Measurements from ENCODE around the gene SLC2A14. TPM values are rescaled to one million over a fixed set of nuclear protein-coding genes. Genes with fewer than 3 reads are reported as not detected.
"Not testable (repeated sequence)": the region's sequence is repeated elsewhere in the genome, so short reads cannot be mapped to it uniquely, and the experiment has no call there.

The SLC2A14 gene
- total RNA-seq, 1 donor from 2014 or later: not detected

- Histone ChIP-seq H3K9me3 (no peaks in the 10 kb centered on the region), H3K27ac (no peak overlapping the region), H3K4me1 (no peaks in the 10 kb centered on the region), H3K36me3 (no peaks in the 10 kb centered on the region), H3K4me3 (no peak overlapping the region), H3K27me3 (no peaks in the 10 kb centered on the region)
- TF ChIP-seq CTCF (IDR thresholded peaks at IDR 0.05) (no peak), POLR2A (IDR thresholded peaks at IDR 0.05) (no peak), POLR2AphosphoS5 (IDR thresholded peaks at IDR 0.05; ENCODE audit: insufficient read depth in 1 of 2, low read depth in 1 of 2) (no peak)
- intact Hi-C loops (cut with DNase I): no loop called here
- no peak for DNase-seq (ENCODE audit: extremely low spot score in 2 of 2)
Measured at GRCh38 chr12:7853557-7853956, 19.2 kb downstream of the SLC2A14 start.

DNA sequence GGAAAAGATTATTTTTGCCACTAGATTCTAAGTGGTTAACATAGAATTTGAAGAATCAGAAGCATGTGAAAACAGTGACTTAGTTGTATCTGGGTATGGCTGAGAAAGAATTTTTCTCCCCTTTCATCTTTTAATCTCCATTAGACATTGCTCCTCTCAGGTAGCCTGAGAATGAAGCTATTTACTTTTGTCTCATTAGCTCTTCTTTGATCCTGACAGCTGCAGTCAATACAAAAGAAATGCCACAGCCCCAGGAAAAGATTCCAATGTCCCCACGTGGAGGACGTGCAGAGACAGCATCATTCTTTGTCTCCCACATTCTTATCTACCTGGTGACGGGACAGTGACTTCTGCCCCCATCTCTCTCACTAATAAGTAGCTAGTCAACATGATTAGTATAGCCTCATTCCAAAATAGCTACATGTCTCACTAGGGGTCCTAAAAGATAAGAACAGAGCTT, 21.1 kb downstream of the SLC2A14 start:
- H3K9me3 ChIP-seq; H3K36me3 ChIP-seq; H3K4me3 ChIP-seq; H3K27me3 ChIP-seq; intact Hi-C loops (cut with DNase I); H3K27ac ChIP-seq; H3K4me1 ChIP-seq; DNase-seq (ENCODE audit: extremely low spot score in 2 of 2): not testable (repeated sequence)

DNA sequence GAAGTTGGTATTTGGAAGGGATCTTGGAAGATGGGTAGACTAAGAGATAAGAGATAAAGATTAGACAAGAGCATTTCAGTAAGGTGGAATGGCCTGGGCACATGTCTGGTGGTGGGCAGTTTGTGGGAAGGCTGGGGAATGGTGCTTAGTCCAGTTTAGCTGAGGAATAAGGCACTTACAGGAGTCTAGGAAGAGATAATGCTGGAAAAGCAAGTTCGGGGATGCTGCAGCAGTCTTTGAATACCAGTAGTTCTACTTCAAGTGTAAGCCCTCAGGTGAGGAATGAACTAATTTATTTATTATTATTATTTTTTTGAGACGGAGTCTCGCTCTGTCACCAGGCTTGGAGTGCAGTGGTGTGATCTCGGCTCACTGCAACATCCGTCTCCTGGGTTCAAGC, 22.6 kb downstream of the SLC2A14 start:
- intact Hi-C loops (cut with DNase I): not testable (repeated sequence)

GRCh38 chr12:7848098-7848422, 24.7 kb downstream of the SLC2A14 start:
- H3K27me3 ChIP-seq; H3K9me3 ChIP-seq; H3K4me3 ChIP-seq; DNase-seq (ENCODE audit: extremely low spot score in 2 of 2); H3K4me1 ChIP-seq; intact Hi-C loops (cut with DNase I); H3K27ac ChIP-seq; H3K36me3 ChIP-seq: not testable (repeated sequence)

More for the DNA sequence above, 22.6 kb downstream of the SLC2A14 start:
- not testable (repeated sequence) for H3K9me3 ChIP-seq; H3K4me3 ChIP-seq; H3K27ac ChIP-seq; H3K4me1 ChIP-seq; H3K27me3 ChIP-seq; H3K36me3 ChIP-seq; DNase-seq (ENCODE audit: extremely low spot score in 2 of 2)

DNA sequence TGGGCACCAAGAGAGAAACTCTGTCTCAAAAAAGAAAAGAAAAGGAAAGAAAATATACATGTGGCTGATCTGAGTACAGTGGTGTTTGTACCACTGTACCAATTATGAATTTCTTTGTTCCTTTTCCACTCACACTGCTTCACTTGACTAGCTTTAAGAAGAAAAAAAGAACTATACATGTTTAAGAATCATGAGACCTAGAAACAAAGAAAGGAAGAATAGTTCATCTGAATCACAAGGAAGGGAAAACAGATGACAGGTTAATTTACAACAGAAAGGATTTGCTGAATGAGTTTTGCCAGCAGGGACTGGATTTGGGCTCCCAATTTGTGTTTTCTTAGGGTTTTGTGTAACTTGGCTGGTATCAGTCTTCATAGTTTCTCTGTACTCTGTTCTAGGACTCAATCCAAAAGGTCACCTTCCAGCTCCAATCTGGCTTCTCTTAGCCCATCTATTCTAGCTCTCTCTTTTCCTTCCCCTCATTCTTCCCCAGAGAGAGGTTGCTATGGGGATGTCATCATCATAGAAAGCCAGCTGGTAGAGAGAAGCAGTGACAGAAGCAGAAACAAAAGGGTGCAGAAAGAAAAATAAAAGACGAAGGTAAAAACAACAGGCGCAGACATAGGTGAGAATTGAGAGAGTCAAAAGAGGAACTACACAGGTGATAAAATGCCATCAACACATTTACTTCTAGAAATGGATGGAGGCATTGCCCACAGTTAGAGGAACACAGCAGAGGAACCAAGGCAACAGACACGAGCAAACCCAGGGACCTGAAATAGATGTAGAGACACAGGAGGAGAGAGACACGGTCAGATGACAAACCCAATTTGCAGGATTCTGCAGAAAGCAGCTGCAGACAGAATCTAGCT, 25.3 kb downstream of the SLC2A14 start:
- H3K27me3 ChIP-seq; H3K4me3 ChIP-seq; intact Hi-C loops (cut with DNase I); H3K36me3 ChIP-seq; H3K4me1 ChIP-seq; DNase-seq (ENCODE audit: extremely low spot score in 2 of 2); H3K27ac ChIP-seq; H3K9me3 ChIP-seq: not testable (repeated sequence)

DNA sequence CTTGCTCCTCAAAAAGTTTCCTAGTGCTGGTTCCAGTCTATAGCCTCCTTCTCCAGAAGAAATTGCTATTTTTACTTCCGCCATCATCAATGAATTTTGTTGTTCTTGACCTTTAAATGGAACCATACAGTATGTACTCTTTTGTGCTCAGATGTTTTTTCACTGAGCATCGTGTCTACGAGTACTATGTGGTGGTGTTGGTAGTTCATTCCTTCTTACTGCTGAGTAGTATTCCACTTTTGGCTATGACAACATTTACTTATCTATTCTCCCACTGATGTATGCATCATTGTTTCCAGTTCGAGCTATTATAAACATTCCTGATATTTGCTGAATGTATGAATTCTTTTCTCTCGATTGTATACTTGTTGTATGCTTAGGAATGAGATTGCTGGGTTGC, 28.6 kb downstream of the SLC2A14 start:
- no peak for TF ChIP-seq CTCF (IDR thresholded peaks at IDR 0.05)
- no peak for TF ChIP-seq POLR2A (IDR thresholded peaks at IDR 0.05)
- no peak for TF ChIP-seq POLR2AphosphoS5 (IDR thresholded peaks at IDR 0.05; ENCODE audit: insufficient read depth in 1 of 2, low read depth in 1 of 2)
- Histone ChIP-seq H3K27ac (no peak overlapping the region), H3K9me3 (no peaks in the 10 kb centered on the region), H3K36me3 (no peaks in the 10 kb centered on the region), H3K4me3 (no peak overlapping the region), H3K27me3 (no peaks in the 10 kb centered on the region), H3K4me1 (no peaks in the 10 kb centered on the region)
- intact Hi-C loops (cut with DNase I): no loop called here
- no peak for DNase-seq (ENCODE audit: extremely low spot score in 2 of 2)

DNA sequence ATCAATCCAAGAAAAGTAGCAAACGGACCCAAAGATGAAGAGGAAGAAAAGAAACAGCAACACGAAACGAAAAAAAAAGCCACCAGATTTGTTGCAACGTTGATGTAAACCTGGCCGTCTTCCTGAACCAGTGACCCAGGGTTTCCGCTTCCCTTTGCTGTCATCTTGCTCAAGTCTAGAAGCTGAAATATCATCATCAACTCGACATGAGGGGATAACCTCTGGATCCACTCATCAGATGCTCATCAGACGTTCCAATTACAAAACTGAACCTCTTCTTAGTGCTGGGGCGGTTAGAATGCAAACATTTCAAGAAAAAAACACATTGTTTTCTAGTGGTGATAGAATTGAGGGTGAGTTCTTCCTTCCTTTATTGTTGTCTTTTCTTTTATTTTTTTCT, 29.1 kb downstream of the SLC2A14 start:
- H3K36me3 ChIP-seq; intact Hi-C loops (cut with DNase I); DNase-seq (ENCODE audit: extremely low spot score in 2 of 2); H3K9me3 ChIP-seq; H3K27ac ChIP-seq; H3K4me3 ChIP-seq; H3K27me3 ChIP-seq; H3K4me1 ChIP-seq: not testable (repeated sequence)

DNA sequence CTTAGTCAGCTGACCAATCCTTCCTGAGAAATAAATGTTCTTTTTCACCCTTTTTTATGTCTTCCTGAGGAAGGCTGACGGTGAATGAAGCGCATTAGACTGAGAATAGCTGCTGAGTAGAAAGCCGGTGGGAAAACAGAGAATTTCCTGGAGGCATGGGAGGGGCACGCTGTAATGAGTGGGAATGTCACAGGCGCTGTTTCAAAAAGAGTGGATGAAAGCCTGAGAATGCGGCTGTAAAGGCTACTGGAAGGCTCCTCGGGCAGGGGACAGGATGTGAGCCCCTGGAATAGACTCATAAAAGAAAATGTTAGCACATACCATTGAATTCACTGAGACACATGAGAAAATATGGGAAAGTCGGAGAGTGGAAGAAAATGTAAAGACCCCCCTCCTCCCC, 29.6 kb downstream of the SLC2A14 start:
- intact Hi-C loops (cut with DNase I); H3K9me3 ChIP-seq; DNase-seq (ENCODE audit: extremely low spot score in 2 of 2); H3K4me3 ChIP-seq; H3K36me3 ChIP-seq; H3K27ac ChIP-seq; H3K27me3 ChIP-seq; H3K4me1 ChIP-seq: not testable (repeated sequence)

DNA sequence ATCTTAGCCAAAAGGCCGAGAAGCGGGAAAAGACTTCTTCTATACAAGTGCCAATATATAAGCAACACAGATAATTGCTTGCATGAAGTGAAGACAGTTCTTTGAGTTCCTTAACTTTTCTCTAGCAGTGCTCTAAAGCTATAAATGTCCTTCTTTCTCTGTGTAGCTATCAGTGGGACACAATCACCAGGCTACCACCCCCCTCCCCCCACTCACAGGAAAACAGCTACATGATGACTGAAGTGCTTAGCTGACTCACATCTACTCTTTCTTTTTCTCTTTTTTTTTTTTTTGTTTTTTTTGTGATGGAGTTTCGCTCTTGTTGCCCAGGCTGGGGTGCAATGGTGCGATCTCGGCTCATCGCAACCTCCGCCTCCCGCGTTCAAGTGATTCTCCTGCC, 30.3 kb downstream of the SLC2A14 start:
- intact Hi-C loops (cut with DNase I): not testable (repeated sequence)

GRCh38 chr12:7839848-7840247, 32.9 kb downstream of the SLC2A14 start:
- DNase-seq (ENCODE audit: extremely low spot score in 2 of 2); H3K36me3 ChIP-seq; H3K4me1 ChIP-seq; H3K4me3 ChIP-seq; H3K9me3 ChIP-seq; H3K27me3 ChIP-seq; intact Hi-C loops (cut with DNase I); H3K27ac ChIP-seq: not testable (repeated sequence)

More for the DNA sequence above, 30.3 kb downstream of the SLC2A14 start:
- DNase-seq (ENCODE audit: extremely low spot score in 2 of 2); H3K36me3 ChIP-seq; H3K27ac ChIP-seq; H3K27me3 ChIP-seq; H3K9me3 ChIP-seq; H3K4me1 ChIP-seq; H3K4me3 ChIP-seq: not testable (repeated sequence)

GRCh38 chr12:7839226-7839625, 33.5 kb downstream of the SLC2A14 start:
- H3K9me3 ChIP-seq; H3K36me3 ChIP-seq; H3K27ac ChIP-seq; H3K4me1 ChIP-seq; DNase-seq (ENCODE audit: extremely low spot score in 2 of 2); intact Hi-C loops (cut with DNase I); H3K4me3 ChIP-seq; H3K27me3 ChIP-seq: not testable (repeated sequence)
